Activated T-helper 1 cell treated with Interleukin-2 at 50 U/mL for 16 hours (primary cell): ENCODE data around the gene PRDX3.

Source experiments
- DNase-seq: peaks from one replicate; pipeline ENCODE4 v3.0.0-alpha.2; 2020; ENCODE audit warnings: low read depth

The PRDX3 gene

GRCh38 chr10:119178372-119179119 is at the start of gene PRDX3:
PRDX3 (minus strand) TSS chr10:119178812; CDS start chr10:119178790, 22 bp downstream.
- peak; percentile 85 for DNase-seq

- no peak for DNase-seq
Observed at GRCh38 chr10:119227825-119228224, 49.2 kb upstream of the PRDX3 start.

- DNase-seq: no peak
Observed at GRCh38 chr10:119225083-119225658, 46.6 kb upstream of the PRDX3 start.

- DNase-seq: no peak
Observed at GRCh38 chr10:119222966-119223386, 44.4 kb upstream of the PRDX3 start.

GRCh38 chr10:119222537-119222936 is 43.9 kb upstream of the PRDX3 start:
- DNase-seq: no peak

DNA sequence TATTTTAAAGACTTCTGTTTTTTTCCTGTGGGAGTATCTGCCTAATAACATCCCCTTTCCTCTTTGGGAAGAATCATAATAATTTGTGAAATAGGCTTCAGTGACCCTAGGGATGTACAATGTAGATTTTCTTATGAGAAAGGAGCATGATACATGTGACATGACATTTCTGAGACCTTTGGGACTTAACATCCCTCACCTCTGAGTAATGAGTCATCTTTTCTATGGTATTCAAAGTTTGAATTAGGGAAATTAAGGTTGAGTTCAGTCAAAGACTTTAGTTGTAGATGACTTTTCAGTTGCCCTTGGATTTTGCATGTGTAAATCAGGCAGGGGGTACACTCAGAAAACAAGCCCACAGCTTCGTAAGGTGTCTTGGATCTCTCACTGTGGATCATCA is 43.1 kb upstream of the PRDX3 start:
- DNase-seq: no peak

DNA sequence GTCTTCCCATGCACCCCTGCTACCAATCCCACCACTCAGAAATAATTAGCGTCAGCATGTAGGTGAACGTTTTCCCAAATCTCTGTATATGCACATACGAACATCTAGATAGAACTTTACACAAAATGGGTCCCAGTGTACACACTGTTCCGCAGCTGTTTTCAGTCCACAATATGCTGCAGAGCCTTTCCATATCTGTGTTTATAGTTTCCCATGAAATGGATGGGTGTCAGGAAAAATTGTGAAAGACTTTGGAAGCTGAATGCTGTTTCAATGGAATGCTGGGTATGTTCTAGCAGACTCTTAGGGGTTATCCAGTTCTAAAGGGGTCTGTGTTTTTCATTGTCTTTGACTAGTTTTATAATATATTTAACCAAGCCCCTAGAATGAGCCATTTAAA is 42.6 kb upstream of the PRDX3 start:
- no peak for DNase-seq

GRCh38 chr10:119219871-119220270 is 41.3 kb upstream of the PRDX3 start:
- DNase-seq: no peak

- no peak for DNase-seq
Observed at GRCh38 chr10:119217991-119218490, 39.4 kb upstream of the PRDX3 start.

DNA sequence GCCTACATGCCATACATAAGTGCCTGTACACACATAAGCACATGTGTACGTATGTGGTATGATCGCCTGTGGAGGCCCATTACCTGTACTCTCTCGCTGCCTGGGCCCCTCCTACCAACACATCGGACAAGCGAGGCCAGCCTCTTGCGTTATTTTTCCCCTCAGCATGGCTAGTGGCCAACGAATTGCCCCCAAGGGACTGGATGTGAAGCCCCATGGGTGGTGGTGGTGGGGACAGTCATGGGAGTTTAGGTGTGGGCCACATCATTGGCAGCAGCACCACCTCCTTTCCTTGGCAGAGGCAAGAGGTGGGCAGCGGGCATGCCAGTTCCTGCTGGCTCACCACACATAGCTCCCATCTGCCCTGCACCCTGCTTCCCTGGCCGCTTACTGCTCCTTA is 38.8 kb upstream of the PRDX3 start:
- DNase-seq: no peak

- DNase-seq: no peak
Observed at GRCh38 chr10:119216127-119216526, 37.5 kb upstream of the PRDX3 start.

DNA sequence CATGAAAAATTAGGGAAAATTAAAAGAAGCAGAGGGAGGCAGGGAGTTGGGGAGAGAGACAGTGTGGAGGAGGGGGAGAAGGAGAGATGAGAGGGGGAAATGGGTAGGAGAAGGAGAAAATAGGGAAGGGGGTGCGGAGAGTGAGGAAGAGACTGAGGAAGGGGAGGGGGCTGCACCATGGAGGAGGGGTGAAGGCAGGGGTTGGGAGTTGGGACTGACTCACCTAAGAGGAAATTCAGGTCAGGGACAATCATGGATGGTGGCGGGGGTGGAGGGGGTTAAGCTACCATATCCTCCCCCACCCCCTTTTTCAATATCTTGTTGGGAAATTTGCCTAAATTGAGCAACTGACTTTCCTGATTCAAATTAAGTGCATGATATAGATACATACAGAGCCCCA is 36.8 kb upstream of the PRDX3 start:
- no peak for DNase-seq

- no peak for DNase-seq
Observed at GRCh38 chr10:119211625-119212441, 33.2 kb upstream of the PRDX3 start.

- no peak for DNase-seq
Observed at GRCh38 chr10:119211176-119211575, 32.6 kb upstream of the PRDX3 start.

DNA sequence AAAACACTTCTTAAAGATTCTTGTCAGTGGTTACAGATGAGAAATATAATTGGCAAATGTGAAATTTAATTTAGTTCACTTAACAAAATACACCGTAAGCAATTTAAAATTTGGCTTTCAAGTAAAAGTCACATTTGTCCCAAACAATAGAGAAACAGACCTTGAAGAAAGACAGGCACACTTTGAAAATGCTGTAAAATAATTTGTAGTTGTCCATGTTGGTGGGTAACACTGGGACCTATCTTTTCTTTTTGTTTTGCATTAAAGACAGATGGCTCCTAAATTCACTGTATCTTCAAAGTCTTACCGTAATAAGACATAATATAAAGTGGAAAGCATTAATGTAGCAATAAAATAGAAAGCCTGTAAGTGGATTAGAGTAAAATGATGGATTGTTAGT is 32.0 kb upstream of the PRDX3 start:
- no peak for DNase-seq

DNA sequence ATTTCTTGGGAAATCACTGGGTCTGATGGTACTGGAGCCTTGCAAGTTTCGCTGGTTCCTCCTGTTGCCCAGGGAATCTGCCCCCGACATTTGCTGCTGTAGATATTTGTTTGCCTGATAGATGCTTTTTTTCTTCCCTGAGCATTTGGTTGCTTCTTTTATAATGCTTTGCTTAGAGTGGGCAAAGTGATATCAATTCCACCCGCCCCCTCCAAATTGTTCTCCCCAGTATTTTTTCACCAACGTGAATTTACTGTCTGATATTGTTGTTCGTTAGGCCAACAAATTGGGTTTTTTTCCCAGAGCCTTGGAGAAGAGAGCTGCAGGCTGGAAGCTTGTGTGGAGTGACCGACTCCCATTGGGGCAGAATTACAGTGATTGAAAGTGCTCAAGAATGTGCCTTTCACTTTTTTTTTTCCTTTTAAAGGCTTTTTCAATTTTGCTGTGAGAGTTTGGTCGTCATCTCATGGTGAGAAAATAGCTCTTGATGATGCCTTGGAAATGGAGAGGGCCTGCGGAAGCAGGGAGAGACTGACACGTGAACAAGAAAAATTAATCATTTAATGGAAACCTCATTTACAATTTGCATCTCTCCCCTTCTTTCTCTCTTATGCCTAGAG is 31.2 kb upstream of the PRDX3 start:
- DNase-seq: no peak

- DNase-seq: peak; percentile 28
Observed at GRCh38 chr10:119209035-119209735, 30.6 kb upstream of the PRDX3 start.

GRCh38 chr10:119208553-119208940 is 29.9 kb upstream of the PRDX3 start:
- DNase-seq: no peak

GRCh38 chr10:119207713-119208552 is 29.3 kb upstream of the PRDX3 start:
- no peak for DNase-seq

GRCh38 chr10:119207366-119207666 is 28.7 kb upstream of the PRDX3 start, which contains the start of gene GRK5:
GRK5 (plus strand) TSS chr10:119207571; CDS start chr10:119207918, 347 bp downstream.
- peak; percentile 96 for DNase-seq
